HTR-8/SVneo (cell line): Measurements from ENCODE around the gene CYP2W1.
"Not testable (repeated sequence)": the region's sequence is repeated elsewhere in the genome, so short reads cannot be mapped to it uniquely, and the experiment has no call there.

ENCODE experiments used
- DNase-seq: peaks from one replicate; pipeline ENCODE4 v3.0.0; 2011; ENCODE audit warnings: low spot score, mixed read lengths; ENCODE audit not compliant: insufficient read length
- FAIRE-seq: peaks from 2 replicates; lab custom pipeline; 2011; peaks lifted over from hg19 to GRCh38; lab: Jason Lieb, UNC

CYP2W1 gene

GRCh38 chr7:1024331-1024841, 41.4 kb downstream of the CYP2W1 start:
- DNase-seq (no peak), FAIRE-seq (no peak)

DNA sequence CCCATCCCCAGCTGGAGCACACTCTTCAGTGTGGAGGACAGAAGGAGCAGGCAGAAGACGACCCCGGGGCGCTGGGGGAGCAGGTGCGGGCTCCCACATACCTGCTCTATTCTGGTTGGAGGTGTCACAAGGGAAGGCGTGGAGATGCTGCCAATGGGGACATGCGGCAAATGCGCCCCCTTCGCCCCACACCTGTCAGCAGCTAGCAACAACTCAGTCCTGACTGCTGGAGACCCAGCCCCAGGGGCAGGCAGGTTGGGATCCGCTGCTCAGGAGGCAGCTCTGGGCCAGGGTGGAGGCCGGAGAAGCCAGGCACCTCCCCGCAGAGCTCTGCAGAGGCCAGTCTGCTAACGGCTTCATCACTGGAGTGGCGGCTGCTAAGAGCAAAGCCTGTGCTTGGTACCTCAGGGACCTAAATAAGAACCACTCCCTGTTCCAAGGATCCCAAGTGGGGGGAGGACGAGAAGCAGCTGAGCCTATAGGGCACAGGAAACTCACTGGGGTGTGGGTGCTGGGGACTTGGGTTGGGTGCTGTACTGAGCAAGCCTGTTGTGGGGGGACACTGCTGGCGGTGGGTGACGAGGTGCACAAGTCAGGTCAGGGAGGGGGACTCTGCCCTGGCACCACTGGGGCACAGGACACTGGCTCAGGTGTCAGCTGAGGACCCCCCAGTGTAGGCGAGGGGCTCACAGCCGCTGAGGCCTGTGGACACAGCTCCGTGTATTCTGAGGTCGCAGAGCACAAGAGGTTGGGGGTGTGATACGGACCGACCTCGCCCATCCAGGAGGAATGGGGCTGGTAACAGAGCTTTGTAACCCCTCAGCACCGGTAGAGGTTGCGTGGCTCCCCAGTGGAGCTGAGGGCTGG, 42.1 kb downstream of the CYP2W1 start:
- FAIRE-seq: peak; percentile 4
- no peak for DNase-seq

DNA sequence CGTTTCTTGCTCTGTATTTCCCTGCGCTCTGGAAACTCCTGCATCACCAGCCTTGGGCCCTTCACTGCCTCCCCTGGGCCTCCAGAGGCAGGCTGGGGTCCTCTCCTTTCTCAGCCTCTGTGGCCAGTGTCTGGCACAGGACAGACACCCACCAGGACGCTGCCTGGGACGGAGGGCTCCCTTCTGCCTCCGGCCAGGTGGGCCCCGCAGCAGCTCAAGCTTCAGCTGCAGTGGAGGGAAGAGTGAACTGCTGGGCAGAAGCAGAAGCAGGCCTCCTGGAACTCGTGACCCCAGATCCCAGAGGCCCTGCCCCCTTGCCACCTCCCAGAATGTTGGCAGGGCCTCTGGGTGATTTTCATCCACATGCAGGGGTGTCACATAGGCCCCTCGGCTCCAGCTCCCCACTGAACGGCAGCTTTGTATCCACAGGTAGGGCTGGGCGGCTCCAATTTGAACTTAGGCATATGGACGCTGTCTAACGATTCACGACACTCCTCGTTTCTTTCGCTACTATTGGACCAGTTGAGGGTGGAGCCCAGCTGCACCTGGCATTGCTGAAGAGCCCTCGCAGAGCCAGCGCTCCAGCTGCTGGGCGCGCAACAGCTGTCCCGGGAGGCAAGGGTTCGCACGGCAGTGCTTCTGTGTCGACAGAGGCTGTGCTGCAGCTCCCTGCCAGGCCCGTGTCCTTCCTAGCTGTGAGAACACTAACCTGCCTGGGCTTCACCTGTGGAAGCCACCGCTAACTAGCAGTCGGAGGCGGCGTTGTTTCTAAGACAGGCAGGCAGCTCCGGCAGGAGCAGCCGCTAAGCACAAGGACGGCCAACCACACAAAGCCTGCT, 43.0 kb downstream of the CYP2W1 start:
- DNase-seq: no peak
- FAIRE-seq: no peak

DNA sequence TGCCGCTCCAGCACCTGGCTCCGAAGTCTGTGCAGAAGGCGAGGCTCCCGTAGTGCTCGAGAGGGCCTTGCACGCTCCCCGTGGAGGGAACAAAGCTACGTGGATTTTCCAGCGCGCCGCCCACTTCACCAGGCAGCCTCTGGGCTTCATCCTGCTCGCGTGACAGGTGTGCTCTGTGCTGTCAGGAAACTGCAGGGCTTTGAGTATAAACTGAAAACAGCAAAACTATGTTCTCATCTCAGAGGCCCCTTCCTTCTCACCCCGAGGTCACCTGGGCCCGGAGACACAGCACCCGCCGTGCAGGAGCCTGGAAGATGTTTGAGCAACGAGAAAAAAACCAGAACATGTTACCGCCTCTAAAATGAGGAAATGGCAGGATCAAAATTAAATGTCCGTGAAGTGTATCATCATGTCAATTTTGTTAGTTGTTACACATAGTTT, 43.8 kb downstream of the CYP2W1 start:
- no peak for FAIRE-seq

GRCh38 chr7:1027242-1028043, 44.5 kb downstream of the CYP2W1 start:
- peak; percentile 79 for FAIRE-seq
- DNase-seq: peak; percentile 36

More for the DNA sequence above, 43.8 kb downstream of the CYP2W1 start:
- no peak for DNase-seq

DNA sequence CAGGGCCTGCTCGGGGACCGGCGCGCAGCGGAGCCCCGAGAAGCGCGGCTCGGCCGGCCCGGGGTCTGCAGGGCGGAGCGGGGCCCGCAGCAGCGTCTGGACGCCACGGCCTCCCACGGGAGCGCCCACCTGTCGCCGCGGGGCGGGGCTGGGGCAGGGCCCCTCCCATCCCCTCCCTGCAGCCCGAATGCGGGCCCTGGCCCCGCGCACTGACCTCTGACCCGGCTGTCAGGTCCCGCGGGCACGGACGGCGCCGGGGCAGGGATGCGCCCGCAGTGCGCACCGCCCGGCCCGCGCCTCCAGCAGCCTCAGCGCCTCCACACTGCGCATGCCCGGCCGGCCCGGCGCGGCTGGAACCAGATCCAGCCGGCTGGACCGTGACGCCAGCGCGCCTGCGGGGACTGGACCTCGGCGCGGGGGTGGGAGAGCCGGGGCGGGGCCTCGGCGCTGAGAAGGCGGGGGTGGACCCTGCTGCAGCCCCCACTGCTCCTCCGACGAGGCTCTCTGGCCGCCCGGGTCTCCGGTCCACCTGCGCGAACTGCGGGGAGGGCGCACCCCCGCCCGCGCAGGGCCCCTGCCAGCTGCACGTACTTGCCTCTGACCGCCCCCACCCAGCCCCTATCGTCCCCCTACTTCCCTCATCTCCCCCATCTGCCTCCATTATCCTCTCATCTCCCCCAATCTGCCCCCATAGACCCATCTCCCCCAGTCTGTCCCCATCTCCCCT, 45.2 kb downstream of the CYP2W1 start:
- DNase-seq: peak; percentile 98
- peak; percentile 99 for FAIRE-seq

DNA sequence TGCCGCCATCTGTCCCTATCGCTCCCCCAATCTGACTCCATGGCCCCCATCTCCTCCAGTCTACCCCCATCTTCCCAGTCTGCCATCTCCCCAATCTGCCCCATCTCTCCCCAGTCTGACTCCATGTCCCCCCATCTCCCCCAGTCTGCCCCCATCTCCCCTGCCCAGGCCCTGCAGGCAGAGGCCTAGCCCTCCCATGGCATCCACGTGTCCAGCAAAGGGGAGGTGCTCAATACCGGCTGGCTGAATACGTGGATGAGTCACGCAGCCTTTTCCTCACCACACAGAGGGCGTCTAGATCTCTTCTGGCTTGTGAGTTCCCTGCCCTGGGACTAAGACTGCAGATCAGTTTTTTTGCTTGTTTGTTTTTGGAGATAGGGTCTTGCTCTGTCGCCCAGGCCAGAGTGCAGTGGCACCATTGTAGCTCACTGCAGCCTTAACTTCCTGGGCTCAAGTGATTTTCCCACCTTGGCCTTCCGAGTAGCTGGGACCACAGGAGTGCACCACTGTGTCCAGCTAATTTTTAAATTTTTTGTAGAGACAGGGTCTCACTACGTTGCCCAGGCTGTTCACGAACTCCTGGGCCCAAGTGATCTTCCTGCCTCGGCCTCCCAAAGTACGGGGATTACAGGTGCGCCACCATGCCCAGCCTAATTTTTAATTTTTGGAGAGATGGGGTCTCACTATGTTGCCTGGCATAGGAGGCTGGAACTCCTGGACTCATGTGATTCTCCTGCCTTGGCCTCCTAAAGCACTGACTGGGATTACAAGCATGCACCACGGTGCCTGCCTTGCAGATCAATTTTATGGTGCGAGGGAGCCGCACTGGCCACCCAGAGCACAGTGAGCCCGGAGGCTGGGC, 46.0 kb downstream of the CYP2W1 start:
- peak; percentile 100 for DNase-seq

DNA sequence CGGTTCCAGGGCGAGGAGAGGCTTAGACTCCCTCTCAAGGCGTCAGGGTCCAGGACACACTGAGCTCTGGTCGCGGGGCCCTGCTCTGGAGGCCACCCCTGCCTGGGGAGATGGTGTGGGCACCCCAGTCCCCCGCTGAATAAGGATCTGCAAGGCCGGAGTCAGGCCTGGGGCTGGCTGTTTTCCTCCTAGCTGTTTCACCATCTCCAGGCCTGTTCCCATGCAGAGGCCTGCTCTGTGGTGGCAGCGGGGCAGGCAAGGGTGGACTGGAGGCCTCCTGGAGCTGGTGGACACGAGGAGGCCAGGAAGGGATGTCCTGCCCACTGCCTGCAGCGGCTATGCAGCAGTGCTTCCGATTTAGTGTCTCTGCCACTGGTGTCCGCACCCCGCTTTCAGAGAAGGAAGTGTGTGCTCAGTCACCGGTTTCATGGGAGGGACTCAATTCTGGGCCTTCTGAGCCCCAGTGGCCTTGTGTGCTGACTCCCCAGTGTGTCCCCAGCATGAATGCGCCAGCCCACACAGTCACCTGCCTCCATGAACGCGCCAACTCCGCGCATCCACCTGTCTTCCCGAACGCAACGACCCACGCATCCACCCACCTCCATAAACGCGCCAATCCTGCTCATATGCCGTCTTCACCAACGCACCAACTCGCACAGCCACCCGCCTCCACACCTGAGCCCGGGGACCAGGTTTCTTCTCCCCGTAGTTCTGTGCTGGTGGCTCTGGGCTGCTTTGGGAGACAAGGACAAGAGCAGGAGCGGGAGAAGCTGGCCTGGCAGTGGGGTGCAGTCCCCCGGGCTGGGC, 46.9 kb downstream of the CYP2W1 start:
- no peak for FAIRE-seq
- no peak for DNase-seq

More for the DNA sequence above, 46.0 kb downstream of the CYP2W1 start:
- peak; percentile 99 for FAIRE-seq

- no peak for FAIRE-seq
Observed at GRCh38 chr7:1030444-1031070, 47.6 kb downstream of the CYP2W1 start.

GRCh38 chr7:1031716-1032455, 48.9 kb downstream of the CYP2W1 start:
- FAIRE-seq: no peak
- no peak for DNase-seq

More at GRCh38 chr7:1030444-1031070, 47.6 kb downstream of the CYP2W1 start:
- no peak for DNase-seq

DNA sequence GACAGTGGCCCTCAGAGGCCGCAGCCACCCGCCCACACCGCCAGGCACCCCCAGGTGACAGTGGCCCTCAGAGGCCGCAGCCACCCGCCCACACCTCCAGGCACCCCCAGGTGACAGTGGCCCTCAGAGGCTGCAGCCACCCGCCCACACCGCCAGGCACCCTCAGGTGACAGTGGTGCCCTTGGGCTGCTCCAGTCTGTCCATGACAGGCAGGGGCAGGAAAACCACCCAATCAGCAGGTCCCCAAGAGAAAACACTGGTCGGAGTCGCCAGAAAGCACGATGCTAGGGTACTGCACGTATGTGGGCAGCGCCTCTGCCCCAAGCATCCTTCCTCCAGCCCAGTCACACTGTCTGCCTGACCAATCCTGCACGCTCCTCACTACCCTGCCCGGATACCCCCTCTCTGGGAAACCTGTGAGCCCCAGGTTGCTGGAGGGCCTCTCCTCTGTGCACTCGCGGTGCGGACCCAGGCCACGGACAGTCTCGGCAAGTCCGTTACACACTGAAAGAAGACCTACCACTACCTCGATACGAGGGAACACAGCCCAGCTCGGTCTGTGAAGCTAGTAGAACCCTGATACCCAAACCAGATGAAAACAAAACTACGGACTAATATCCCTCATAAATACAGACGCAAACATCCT, 49.7 kb downstream of the CYP2W1 start:
- DNase-seq (no peak), FAIRE-seq (peak; percentile 64)

DNA sequence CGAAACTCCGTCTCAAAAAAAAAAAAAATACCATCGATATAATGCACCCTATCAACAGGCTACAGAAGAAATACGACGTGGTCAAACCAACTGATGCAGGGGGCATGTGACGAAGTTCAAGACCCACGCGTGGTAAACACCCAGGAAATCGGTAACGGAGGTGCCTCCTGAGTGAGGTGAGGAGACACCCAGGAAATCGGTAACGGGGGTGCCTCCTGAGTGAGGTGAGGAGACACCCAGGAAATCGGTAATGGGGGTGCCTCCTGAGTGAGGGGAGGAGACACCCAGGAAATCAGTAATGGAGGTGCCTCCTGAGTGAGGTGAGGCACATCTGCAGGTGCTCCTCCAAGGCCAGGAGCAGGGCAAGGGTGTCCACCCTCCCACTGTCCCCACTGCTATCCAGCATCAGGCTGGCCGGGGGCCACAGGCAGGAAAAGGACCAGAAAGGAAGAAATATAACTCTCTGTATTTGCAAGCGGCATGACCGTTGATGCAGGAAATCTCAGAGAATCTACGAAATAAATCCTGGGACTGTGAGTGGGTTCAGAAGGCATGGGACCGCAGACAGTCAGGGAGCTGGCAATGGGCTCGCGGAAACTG, 50.7 kb downstream of the CYP2W1 start:
- FAIRE-seq: no peak
- no peak for DNase-seq

GRCh38 chr7:1034769-1035168, 51.8 kb downstream of the CYP2W1 start:
- not testable (repeated sequence) for DNase-seq
- peak; percentile 91 for FAIRE-seq

DNA sequence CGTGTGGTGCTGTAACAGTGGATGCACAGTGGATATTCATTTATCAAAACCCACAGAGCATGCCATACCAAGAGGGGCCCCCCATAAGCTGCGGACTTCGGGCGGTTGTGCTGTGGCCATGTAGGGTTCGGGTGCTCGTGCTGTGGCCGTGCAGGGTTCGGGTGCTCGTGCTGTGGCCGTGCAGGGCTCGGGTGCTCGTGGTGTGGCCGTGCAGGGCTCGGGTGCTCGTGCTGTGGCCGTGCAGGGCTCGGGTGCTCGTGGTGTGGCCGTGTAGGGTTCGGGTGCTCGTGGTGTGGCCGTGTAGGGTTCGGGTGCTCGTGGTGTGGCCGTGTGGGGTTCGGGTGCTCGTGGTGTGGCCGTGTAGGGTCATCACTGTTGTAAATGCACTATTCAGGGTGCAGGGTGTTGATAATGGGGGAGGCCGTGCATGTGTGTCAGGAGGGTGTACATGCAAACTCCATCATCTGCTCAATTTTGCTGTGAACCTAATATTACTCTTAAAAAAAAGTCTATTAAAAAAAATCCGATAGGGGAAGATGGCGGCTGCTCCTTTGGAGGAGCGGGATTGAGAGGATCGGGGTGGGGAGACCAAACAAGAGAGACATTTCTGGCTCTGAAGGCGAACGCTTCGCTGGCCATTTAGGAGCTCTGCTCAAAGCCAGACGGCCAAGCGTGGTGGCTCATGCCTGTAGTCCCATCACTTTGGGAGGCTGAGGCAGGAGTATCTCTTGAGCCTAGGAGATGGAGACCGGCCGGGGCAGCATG, 53.4 kb downstream of the CYP2W1 start:
- DNase-seq: not testable (repeated sequence)
- peak; percentile 64 for FAIRE-seq
